Measurements from ENCODE around the gene NUP93.

DNA sequence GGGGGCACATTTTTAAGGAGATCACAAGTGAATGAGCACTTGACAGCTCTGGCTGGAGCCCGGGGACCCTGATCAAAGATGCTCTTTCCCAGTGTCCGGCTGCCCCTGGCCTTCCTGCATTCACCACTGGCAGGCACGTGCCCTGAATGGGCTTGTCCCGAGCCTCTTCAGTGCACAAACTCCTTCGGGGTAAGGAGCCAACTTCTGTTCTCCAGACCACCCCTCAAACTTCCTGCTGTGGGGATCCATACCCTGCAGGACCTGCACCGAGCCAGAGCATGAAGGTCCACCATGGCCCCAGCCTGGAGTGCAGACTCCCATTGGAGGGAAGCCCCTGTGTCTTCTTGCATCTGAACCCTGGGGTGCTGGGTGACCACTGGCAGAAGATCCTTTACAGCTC, 125.3 kb downstream of the NUP93 start:
- TF ChIP-seq, protein P1, sequence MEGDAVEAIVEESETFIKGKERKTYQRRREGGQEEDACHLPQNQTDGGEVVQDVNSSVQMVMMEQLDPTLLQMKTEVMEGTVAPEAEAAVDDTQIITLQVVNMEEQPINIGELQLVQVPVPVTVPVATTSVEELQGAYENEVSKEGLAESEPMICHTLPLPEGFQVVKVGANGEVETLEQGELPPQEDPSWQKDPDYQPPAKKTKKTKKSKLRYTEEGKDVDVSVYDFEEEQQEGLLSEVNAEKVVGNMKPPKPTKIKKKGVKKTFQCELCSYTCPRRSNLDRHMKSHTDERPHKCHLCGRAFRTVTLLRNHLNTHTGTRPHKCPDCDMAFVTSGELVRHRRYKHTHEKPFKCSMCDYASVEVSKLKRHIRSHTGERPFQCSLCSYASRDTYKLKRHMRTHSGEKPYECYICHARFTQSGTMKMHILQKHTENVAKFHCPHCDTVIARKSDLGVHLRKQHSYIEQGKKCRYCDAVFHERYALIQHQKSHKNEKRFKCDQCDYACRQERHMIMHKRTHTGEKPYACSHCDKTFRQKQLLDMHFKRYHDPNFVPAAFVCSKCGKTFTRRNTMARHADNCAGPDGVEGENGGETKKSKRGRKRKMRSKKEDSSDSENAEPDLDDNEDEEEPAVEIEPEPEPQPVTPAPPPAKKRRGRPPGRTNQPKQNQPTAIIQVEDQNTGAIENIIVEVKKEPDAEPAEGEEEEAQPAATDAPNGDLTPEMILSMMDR (IDR thresholded peaks at IDR 0.05; ENCODE audit: poor library complexity, severe bottlenecking), result no peak
- TF ChIP-seq RAD21 (conservative IDR thresholded peaks at IDR 0.05) (no peak), MXI1 (conservative IDR thresholded peaks at IDR 0.05; ENCODE audit: poor library complexity, severe bottlenecking) (no peak)
